ENCODE data around the gene MAP3K21.

The MAP3K21 gene

DNA sequence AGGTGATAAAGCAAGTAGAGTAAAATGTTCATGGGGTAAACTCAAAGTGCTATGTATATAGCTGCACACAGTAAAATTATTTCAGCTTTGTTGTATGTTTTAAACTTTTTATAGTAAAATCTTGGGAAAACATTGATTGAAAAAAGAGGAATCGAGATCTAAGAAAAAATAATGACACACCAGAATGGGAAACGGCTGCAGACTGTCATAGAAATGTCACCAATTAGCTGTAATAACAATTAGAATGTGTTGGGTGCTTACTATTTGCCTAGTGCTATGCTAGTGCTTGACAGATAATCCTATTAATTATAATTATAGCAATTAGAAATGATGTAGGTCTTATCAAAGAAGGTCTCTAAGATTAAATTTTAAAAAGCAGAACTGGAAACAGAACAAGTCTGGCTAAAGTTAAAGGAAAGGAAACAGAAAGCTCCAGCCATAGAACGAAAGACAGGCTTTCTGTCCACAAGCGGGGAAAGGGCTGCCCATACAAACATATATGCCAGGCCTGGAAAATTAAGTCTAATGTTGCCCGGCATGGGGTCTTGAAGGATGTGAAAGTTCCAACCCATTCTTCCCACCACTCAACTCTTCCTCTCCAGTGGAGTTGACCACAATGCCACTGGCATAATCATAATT is 37.0 kb upstream of the MAP3K21 start:
- ChIA-PET POLR2A (ENCODE audit: low non-redundant PET) (no interaction called here), CTCF (no interaction called here)
- DNase-seq (ENCODE audit: low spot score) = no peak

GRCh38 chr1:233293556-233294446 is 33.7 kb upstream of the MAP3K21 start:
- CTCF ChIA-PET = no interaction called here
- POLR2A ChIA-PET (ENCODE audit: low non-redundant PET) = no interaction called here
- no peak overlapping the region for H3K27ac ChIP-seq
- TF ChIP-seq CTCF (conservative IDR thresholded peaks at IDR 0.05; ENCODE audit: low read depth) = no peak
- no peak for DNase-seq (ENCODE audit: low spot score)

More for the DNA sequence above, 37.0 kb upstream of the MAP3K21 start:
- TF ChIP-seq CTCF (conservative IDR thresholded peaks at IDR 0.05; ENCODE audit: low read depth) = no peak
- no peak overlapping the region; the same call in 1 of the 2 replicates for H3K27ac ChIP-seq

DNA sequence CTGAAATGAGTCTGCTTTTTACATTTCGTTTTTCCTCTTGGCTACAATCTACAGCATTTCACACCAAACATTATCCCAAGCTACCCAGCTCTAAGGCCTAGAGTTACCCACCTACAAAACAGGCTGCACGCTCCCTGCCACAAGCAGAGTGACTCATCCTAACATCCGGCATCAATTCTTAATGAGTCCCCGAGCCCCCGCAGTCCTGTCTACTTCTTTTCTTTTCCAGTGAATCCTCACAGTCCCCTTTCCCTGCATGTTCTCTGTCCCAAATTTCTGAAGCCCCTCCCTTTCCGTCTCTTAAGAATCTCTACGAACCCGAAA is 32.6 kb upstream of the MAP3K21 start:
- H3K27ac ChIP-seq = peak overlapping the region; percentile 88
- peak; percentile 65 for DNase-seq (ENCODE audit: low spot score)
- CTCF ChIA-PET = no interaction called here

DNA sequence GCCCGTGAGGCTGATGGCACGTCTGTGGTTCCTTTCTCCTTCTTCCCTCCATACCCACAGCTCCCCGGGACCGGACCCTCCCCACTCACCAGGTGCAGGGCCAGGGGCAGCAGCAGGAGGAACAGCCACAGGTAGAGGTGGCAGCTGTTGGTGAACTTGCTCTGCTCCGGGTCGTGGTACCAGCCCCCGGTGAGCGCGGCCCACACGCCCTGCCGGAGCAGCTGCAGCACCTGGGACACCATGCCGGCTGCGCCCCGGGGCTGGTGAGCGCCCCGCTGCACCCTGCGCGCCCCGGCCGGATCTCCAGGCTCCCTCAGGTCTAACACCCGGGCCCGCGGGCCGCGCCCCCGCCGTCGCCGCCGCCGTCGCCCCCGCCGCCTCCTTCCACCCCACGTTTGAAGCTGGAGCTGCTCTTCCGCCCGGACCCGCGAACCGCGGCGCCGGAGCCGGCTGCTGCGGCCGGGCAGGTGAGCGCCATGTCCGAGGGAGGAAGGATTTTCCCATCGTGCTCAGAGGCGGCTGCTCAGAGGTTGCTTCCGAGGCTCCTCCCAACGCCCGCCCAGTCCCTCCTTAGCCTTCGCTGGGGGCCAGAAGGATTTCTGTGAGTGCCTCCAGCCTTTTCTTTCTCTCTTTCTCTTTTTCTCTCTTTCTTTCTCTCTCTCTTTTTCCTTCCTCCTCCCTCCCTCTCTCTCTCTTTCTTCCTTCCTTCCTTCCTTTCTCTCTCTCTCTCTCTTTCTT is 32.1 kb upstream of the MAP3K21 start, which contains the start of gene PCNX2:
TSS of gene PCNX2 (minus strand) at position 489 of the 738 bp plus-strand sequence. CDS start at position 242, 247 bp downstream.
- H3K27ac ChIP-seq = peak within 1 kb of the TSS; percentile 88
- ChIA-PET POLR2A (ENCODE audit: low non-redundant PET) (no interaction called here), CTCF (interaction anchor here (0.5 to 1.7 kb wide), 2 partner anchors 10 to 70 kb away, joined by 4 to 5 read pairs; no protein-coding TSS in a partner anchor)
- peak; percentile 86 for DNase-seq (ENCODE audit: low spot score)
- TF ChIP-seq CTCF (conservative IDR thresholded peaks at IDR 0.05; ENCODE audit: low read depth) = no peak

More for the DNA sequence above, 32.6 kb upstream of the MAP3K21 start:
- POLR2A ChIA-PET (ENCODE audit: low non-redundant PET) = no interaction called here
- no peak for TF ChIP-seq CTCF (conservative IDR thresholded peaks at IDR 0.05; ENCODE audit: low read depth)

DNA sequence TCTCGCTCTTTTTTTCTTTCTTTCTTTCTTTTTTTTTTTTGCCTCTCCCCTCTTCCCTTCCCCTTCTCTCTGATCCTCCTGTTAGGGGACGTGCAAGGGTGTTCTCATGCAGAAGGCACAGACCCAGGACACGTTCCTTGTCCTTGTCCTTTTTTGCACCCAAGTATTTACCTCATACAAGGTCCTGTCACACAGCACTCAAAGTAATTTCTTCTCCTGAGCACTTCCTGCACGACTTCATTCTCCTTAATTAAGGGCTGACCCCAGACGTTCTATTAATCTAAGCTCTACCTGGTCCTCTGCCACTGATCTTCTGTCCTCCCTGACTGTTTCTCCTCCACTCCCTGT is 31.6 kb upstream of the MAP3K21 start:
- H3K27ac ChIP-seq = peak overlapping the region; percentile 88

More for the DNA sequence above, 31.6 kb upstream of the MAP3K21 start:
- TF ChIP-seq CTCF (conservative IDR thresholded peaks at IDR 0.05; ENCODE audit: low read depth) = no peak
- POLR2A ChIA-PET (ENCODE audit: low non-redundant PET) = no interaction called here
- CTCF ChIA-PET = interaction anchor here (0.5 to 1.7 kb wide), 3 partner anchors 9 to 71 kb away, joined by 4 to 5 read pairs (median 5); no protein-coding TSS in a partner anchor
- no peak for DNase-seq (ENCODE audit: low spot score)
